GM13976 (cell line): ENCODE data around the gene PCED1A.

Experiments used
- DNase-seq: peaks from one replicate; pipeline ENCODE4 v3.0.0; 2012; ENCODE audit warnings: low spot score
- CTCF ChIP-seq: IDR thresholded peaks from 2 replicates; pipeline ENCODE4 v1.5.1; 2012; ENCODE audit warnings: borderline replicate concordance, mild to moderate bottlenecking; ENCODE audit not compliant: insufficient read depth; ENCODE audit errors: extremely low read depth, missing control alignments, control extremely low read depth
- in situ Hi-C: fragments of 300-500 bp; cut with MboI; formaldehyde crosslinking; loops from one replicate; pipeline ENCODE4 v1.12.0; 2022; ENCODE audit warnings: low sequenced_read_pairs, mixed read lengths, inconsistent platforms; ENCODE audit not compliant: unreplicated experiment

PCED1A gene

GRCh38 chr20:2820084-2820895 is 20.2 kb downstream of the PCED1A start:
- no peak for TF ChIP-seq CTCF
- in situ Hi-C loops: no loop called here
- peak; percentile 21 for DNase-seq

- DNase-seq: no peak
- in situ Hi-C loops: no loop called here
- TF ChIP-seq CTCF: no peak
Observed at GRCh38 chr20:2817891-2818595, 22.4 kb downstream of the PCED1A start.

GRCh38 chr20:2817341-2817726 is 23.1 kb downstream of the PCED1A start:
- no peak for DNase-seq
- no peak for TF ChIP-seq CTCF

GRCh38 chr20:2816583-2817340 is 23.7 kb downstream of the PCED1A start:
- no peak for TF ChIP-seq CTCF
- in situ Hi-C loops: no loop called here
- no peak for DNase-seq

More at GRCh38 chr20:2817341-2817726, 23.1 kb downstream of the PCED1A start:
- in situ Hi-C loops: no loop called here

- DNase-seq: no peak
- no peak for TF ChIP-seq CTCF
- in situ Hi-C loops: no loop called here
Observed at GRCh38 chr20:2816030-2816582, 24.3 kb downstream of the PCED1A start, which contains the start of gene TMEM239. Gene TMEM239 (plus strand): TSS chr20:2816364. CDS start chr20:2816555, 191 bp downstream.
